ENCODE measurements around the gene YPEL2.

YPEL2 gene

GRCh38 chr17:59331929-59332748, 684 bp downstream of the YPEL2 start:
- TF ChIP-seq, protein P1, sequence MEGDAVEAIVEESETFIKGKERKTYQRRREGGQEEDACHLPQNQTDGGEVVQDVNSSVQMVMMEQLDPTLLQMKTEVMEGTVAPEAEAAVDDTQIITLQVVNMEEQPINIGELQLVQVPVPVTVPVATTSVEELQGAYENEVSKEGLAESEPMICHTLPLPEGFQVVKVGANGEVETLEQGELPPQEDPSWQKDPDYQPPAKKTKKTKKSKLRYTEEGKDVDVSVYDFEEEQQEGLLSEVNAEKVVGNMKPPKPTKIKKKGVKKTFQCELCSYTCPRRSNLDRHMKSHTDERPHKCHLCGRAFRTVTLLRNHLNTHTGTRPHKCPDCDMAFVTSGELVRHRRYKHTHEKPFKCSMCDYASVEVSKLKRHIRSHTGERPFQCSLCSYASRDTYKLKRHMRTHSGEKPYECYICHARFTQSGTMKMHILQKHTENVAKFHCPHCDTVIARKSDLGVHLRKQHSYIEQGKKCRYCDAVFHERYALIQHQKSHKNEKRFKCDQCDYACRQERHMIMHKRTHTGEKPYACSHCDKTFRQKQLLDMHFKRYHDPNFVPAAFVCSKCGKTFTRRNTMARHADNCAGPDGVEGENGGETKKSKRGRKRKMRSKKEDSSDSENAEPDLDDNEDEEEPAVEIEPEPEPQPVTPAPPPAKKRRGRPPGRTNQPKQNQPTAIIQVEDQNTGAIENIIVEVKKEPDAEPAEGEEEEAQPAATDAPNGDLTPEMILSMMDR (IDR thresholded peaks at IDR 0.05): no peak
- H3K27ac ChIP-seq: peak overlapping the region; percentile 92 to 100
- peak overlapping the region; percentile 94 for H3K4me3 ChIP-seq
- DNase-seq (ENCODE audit: low spot score): peak; percentile 86

DNA sequence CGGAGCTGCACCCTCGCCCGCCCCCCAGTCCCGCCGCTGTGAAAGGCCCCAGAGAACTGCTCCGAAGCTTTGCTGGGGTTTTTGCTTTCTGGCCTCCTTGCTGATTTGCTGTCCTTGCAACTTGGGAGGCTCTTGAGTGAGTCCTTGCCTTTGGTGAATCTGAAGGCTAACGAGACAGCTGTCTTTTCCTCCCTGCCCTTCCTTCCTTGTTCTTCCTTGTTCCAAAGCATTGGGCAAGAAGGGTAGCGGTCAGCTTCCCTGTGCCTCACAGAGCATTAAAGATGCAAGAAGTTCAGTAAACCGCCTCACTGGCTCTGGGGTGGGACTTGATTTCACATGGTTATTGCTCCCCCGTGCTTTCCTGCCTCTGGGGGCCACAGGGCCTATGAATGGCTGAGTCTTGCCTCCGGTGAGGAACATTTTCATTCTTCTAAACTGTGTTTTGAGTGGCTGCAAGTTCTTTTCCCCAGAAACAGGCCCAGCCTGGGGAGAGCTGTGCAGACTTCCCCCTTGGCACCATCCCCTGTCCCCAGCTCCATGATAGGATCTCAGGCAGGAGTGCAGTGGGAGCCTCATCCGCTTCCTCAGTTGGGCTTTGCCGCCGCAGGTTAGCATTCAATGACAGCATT, 1.4 kb downstream of the YPEL2 start:
- TF ChIP-seq, protein P1 (IDR thresholded peaks at IDR 0.05): no peak
- H3K27ac ChIP-seq: peak overlapping the region; percentile 92 to 100
- H3K4me3 ChIP-seq: peak overlapping the region; percentile 94
- peak; percentile 84 for DNase-seq (ENCODE audit: low spot score)

DNA sequence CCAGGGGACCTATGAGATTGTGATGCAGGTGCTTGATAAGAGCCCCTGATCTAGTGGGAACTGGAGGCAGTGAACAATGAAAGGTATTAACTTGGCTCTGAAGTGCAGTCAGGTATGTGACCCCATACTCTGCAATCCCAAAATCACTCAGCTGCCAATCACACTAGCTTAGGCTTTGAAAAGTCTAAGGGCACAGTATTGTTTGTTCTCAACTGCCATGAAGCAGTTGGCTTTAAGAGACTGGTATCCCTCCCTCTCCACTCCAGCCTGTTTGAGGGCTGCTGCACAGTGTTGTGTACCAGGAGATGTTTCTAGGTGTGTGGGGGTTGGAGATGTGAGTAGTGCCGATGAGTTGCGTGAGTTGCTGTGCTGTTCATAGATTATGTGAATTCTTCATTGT, 2.4 kb downstream of the YPEL2 start:
- peak overlapping the region; percentile 92 to 100 for H3K27ac ChIP-seq
- no peak for DNase-seq (ENCODE audit: low spot score)
- H3K4me3 ChIP-seq: peak overlapping the region; percentile 94
- TF ChIP-seq, protein P1 (IDR thresholded peaks at IDR 0.05): no peak

GRCh38 chr17:59335685-59336084, 4.2 kb downstream of the YPEL2 start:
- no peak overlapping the region for H3K4me3 ChIP-seq
- peak overlapping the region; percentile 39 to 58 for H3K27ac ChIP-seq
- DNase-seq (ENCODE audit: low spot score): no peak
- TF ChIP-seq, protein P1 (IDR thresholded peaks at IDR 0.05): no peak

DNA sequence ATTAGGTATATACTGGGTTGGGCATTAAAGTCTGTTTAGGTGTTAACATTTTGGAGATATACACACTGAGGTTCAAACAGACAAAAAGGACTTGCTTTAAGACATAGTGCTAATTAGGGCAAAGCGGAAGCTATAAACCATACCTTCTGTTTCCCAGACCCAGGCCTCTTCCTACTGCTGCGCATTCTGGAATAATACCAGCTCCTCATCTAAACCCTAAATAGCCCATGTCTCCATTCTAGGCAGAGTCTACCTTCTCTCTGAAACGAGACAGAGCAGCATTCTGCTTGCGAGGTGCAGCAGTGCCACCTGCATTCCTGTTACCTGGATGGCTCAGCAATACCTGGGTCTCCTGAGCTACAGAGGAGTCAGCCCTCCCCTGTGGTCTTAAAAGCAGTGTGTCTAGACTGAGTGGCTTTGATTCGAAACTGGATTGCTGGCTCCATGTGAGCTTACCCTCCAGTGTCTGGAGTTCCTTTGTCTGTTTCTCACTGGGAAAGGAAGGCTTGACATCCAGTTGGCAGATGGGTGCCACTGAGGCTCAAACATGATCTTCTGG, 6.4 kb downstream of the YPEL2 start:
- no peak for DNase-seq (ENCODE audit: low spot score)
- TF ChIP-seq, protein P1 (IDR thresholded peaks at IDR 0.05): no peak
- Histone ChIP-seq H3K4me3 (no peak overlapping the region), H3K27ac (no peak overlapping the region)

DNA sequence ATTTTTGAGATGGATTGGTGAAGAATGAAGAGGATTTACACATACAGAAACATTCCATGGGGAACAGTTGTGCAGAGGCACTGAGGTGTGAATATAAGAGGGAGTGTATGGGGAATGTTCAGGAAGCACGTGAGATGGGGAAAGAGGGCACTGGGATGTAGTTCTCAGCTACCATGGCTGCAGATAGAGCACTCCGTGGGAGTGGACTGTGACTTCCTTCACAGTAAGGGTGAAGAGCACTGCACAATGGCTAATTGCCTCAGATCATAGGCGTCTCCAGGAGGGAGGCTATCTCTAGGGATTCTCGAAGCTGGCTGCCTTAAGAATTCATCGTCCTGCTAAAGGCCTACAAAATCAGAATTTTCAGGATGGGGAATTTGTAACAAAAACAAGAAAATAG, 7.0 kb downstream of the YPEL2 start:
- Histone ChIP-seq H3K4me3 (no peak overlapping the region), H3K27ac (no peak overlapping the region)
- TF ChIP-seq, protein P1 (IDR thresholded peaks at IDR 0.05): no peak
- DNase-seq (ENCODE audit: low spot score): no peak
